ENCODE data around the gene SMAD6. TPM values are rescaled to one million over a fixed set of nuclear protein-coding genes. Genes with fewer than 3 reads are reported as not detected.

Gene SMAD6
- 21.0 to 27.4 TPM (median 25.1 TPM) in 5 replicates for total RNA-seq (2022; extraction: Qiagen RNA extraction; ENCODE audit: low read depth)

DNA sequence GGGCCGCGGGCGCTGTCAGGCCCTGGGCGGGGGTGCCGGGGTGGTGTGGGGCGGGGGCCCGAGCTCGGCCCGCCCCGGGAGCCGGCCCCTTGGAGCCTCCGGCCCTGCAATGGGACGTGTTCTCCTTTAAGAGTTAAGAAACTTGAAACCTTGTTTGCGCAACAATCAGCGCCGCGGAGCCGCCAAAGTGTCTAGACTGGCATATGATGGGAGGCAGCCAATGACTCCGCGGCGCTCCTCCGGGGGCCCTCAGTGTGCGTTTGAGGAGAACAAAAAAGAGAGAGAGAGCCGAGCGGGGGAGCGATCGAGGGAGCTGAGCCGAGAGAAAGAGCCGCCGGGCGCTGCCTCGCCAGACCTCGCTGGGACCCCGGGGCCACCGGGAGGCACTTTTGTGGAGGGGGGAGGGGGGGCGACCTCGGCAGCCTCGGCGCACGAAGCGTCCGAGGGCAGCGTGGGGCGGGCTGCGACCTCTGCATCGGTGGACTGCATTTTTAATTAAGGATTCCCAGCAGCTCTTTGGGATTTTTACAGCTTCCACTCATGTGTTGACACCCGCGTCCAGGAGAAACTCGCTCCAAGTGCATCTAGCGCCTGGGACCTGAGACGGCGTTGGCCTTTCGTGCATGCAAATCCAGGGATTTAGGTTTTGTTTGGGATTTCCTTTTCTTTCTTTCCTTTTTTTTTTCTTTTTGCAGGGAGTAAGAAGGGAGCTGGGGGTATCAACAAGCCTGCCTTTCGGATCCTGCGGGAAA is at the start of gene SMAD6:
Gene SMAD6, plus strand, starts transcription at position 202 of the 752 bp plus-strand sequence. CDS start 1,023 bp downstream, outside the sequence.

Other genes starting within 250 kb of the SMAD6 start
- 42.1 to 58.6 TPM (median 49.5 TPM) in 5 replicates for gene SNAPC5, start 204.5 kb upstream of the SMAD6 start, total RNA-seq (2022; extraction: Qiagen RNA extraction; ENCODE audit: low read depth)
- gene RPL4, start 197.4 kb upstream of the SMAD6 start, total RNA-seq (2022; extraction: Qiagen RNA extraction; ENCODE audit: low read depth) = 4,983 to 6,184 TPM (median 5,415 TPM) in 5 replicates
- 29.3 to 43.0 TPM (median 35.7 TPM) in 5 replicates for gene ZWILCH, start 196.9 kb upstream of the SMAD6 start, total RNA-seq (2022; extraction: Qiagen RNA extraction; ENCODE audit: low read depth)
- not detected in 5 replicates for gene LCTL, start 136.2 kb upstream of the SMAD6 start, total RNA-seq (2022; extraction: Qiagen RNA extraction; ENCODE audit: low read depth)

Data from A549 treated with GW870086 at 1 μM for 4 hours (cell line).